Astrocyte (in vitro differentiated cells and primary cell): Measurements from ENCODE around the gene MMP17. TPM values are rescaled to one million over a fixed set of nuclear protein-coding genes. Genes with fewer than 3 reads are reported as not detected.
A peak's percentile ranks its signal among the peaks of the same experiment; 100 is the strongest.

Experiments used
- DNase-seq: peaks from one replicate; pipeline ENCODE4 v3.0.0-alpha.2; 2010; ENCODE audit warnings: low read depth
- FAIRE-seq: peaks from 2 replicates; lab custom pipeline; 2011; peaks lifted over from hg19 to GRCh38; lab: Jason Lieb, UNC
- H2AFZ ChIP-seq: 2 replicates; pipeline ENCODE4 v1.6.0; 2012; ENCODE audit warnings: low read depth, low read length, inconsistent platforms
- H3K27ac ChIP-seq: 2 replicates; pipeline ENCODE4 v1.5.1; 2011; ENCODE audit warnings: low read depth, low read length, inconsistent platforms
- H3K27me3 ChIP-seq: 2 replicates; pipeline ENCODE4 v1.6.0; 2011; ENCODE audit warnings: low read length, inconsistent platforms; ENCODE audit not compliant: insufficient read depth
- H3K36me3 ChIP-seq: 2 replicates; pipeline ENCODE4 v1.5.1; 2011; ENCODE audit warnings: low read length, inconsistent platforms; ENCODE audit not compliant: insufficient read depth
- H3K4me1 ChIP-seq: 2 replicates; pipeline ENCODE4 v1.5.1; 2011; ENCODE audit warnings: low read length, inconsistent platforms; ENCODE audit not compliant: insufficient read depth
- H3K4me2 ChIP-seq: 2 replicates; pipeline ENCODE4 v1.6.0; 2012; ENCODE audit warnings: low read length, inconsistent platforms
- H3K4me3 ChIP-seq: 2 replicates; pipeline ENCODE4 v1.5.1; 2011; ENCODE audit warnings: low read depth, mild to moderate bottlenecking, low read length, inconsistent platforms; ENCODE audit not compliant: insufficient read depth
- H3K79me2 ChIP-seq: 2 replicates; pipeline ENCODE4 v1.6.0; 2012; ENCODE audit warnings: mild to moderate bottlenecking, low read length, inconsistent platforms; ENCODE audit not compliant: insufficient read depth
- H3K9ac ChIP-seq: 2 replicates; pipeline ENCODE4 v1.6.0; 2012; ENCODE audit warnings: mild to moderate bottlenecking, low read length, inconsistent platforms
- H3K9me3 ChIP-seq: 2 replicates; pipeline ENCODE4 v1.5.1; 2012; ENCODE audit warnings: low read depth, mild to moderate bottlenecking, low read length, inconsistent platforms; ENCODE audit not compliant: insufficient read depth
- H4K20me1 ChIP-seq: 2 replicates; pipeline ENCODE4 v1.6.0; 2012; ENCODE audit warnings: low read length, inconsistent platforms; ENCODE audit not compliant: insufficient read depth
- H3K27ac Mint-ChIP-seq: one replicate; pipeline ENCODE4 v1.8.0; 2021; ENCODE audit warnings: mild to moderate bottlenecking, mixed read lengths; ENCODE audit not compliant: unreplicated experiment
- H3K27me3 Mint-ChIP-seq: one replicate; pipeline ENCODE4 v1.8.0; 2021; ENCODE audit warnings: low read depth, mixed read lengths; ENCODE audit not compliant: unreplicated experiment
- H3K36me3 Mint-ChIP-seq: one replicate; pipeline ENCODE4 v1.8.0; 2021; ENCODE audit warnings: low read depth, mixed read lengths; ENCODE audit not compliant: unreplicated experiment
- H3K4me1 Mint-ChIP-seq: one replicate; pipeline ENCODE4 v1.8.0; 2021; ENCODE audit warnings: low read depth, mixed read lengths; ENCODE audit not compliant: unreplicated experiment
- H3K4me3 Mint-ChIP-seq: one replicate; pipeline ENCODE4 v1.8.0; 2021; ENCODE audit warnings: mild to moderate bottlenecking, moderate library complexity, mixed read lengths; ENCODE audit not compliant: unreplicated experiment
- H3K9me3 Mint-ChIP-seq: one replicate; pipeline ENCODE4 v1.8.0; 2021; ENCODE audit warnings: mild to moderate bottlenecking, mixed read lengths; ENCODE audit not compliant: unreplicated experiment
- EZH2 ChIP-seq: IDR thresholded peaks from 2 replicates; pipeline ENCODE4 v1.6.1; 2012; ENCODE audit warnings: mild to moderate bottlenecking, low read length, inconsistent platforms; ENCODE audit not compliant: insufficient read depth
- total RNA-seq: library from RNA; stranded (reverse); gene quantifications from 2 replicates; pipeline ENCODE4 v1.2.1, GENCODE V29; 2021
- TF ChIP-seq, protein P1 (sequence below): IDR thresholded peaks from 2 replicates; pipeline ENCODE4 v1.5.1; 2011; ENCODE audit warnings: low read depth, mild to moderate bottlenecking, inconsistent platforms, low read length, moderate library complexity; ENCODE audit not compliant: insufficient read depth

Gene MMP17
- total RNA-seq, 1 donor from 2014 or later, result 8.4 TPM

DNA sequence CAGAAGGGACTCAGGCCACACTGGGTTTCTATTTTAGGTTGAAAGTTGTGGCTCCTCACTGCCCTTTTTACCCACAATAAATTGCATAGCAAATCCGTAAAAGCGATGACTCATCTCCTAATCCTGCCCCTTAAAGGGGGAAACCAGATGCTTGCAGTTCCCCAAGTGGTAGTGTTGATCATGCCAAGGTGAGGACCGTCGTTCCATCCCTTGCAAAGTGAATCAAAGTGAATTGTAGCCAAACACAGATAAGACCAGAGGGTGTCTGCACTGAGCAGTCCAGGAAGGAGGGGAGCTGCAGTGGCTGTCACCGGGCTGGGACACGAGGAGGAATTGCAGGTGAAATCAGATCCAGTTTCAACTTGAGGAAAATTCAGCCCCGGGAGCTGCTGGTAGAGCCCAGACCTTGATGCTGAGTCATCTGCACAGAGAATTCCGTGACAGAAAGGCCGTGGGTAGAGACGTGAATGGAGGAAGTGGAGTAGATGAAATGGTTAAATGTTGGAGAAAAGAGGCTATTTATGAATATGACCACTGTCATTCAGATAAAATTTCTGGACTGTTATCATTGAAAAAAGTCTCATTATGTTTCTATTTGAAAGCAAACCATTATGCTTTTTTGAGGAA lies 44.2 kb upstream of the MMP17 start:
- H3K27me3 Mint-ChIP-seq, result no peaks in the 10 kb centered on the region
- peak overlapping the region; percentile 73 for H3K4me3 Mint-ChIP-seq
- peak overlapping the region; percentile 98 for H3K27ac ChIP-seq
- H3K27me3 ChIP-seq, result no peaks in the 10 kb centered on the region
- peak overlapping the region; percentile 86 for H3K9ac ChIP-seq
- DNase-seq (peak; percentile 84), FAIRE-seq (peak; percentile 90)
- peak overlapping the region; percentile 99 for H3K27ac Mint-ChIP-seq
- H3K4me1 ChIP-seq, result peaks cover 34% of the 10 kb centered on the region
- H3K36me3 Mint-ChIP-seq, result peaks cover 11% of the 10 kb centered on the region
- H3K4me2 ChIP-seq, result peak overlapping the region; percentile 81
- H3K9me3 ChIP-seq, result no peaks in the 10 kb centered on the region
- H4K20me1 ChIP-seq, result no peaks in the 10 kb centered on the region
- peaks cover 20% of the 10 kb centered on the region for H3K36me3 ChIP-seq
- TF ChIP-seq, protein P1, sequence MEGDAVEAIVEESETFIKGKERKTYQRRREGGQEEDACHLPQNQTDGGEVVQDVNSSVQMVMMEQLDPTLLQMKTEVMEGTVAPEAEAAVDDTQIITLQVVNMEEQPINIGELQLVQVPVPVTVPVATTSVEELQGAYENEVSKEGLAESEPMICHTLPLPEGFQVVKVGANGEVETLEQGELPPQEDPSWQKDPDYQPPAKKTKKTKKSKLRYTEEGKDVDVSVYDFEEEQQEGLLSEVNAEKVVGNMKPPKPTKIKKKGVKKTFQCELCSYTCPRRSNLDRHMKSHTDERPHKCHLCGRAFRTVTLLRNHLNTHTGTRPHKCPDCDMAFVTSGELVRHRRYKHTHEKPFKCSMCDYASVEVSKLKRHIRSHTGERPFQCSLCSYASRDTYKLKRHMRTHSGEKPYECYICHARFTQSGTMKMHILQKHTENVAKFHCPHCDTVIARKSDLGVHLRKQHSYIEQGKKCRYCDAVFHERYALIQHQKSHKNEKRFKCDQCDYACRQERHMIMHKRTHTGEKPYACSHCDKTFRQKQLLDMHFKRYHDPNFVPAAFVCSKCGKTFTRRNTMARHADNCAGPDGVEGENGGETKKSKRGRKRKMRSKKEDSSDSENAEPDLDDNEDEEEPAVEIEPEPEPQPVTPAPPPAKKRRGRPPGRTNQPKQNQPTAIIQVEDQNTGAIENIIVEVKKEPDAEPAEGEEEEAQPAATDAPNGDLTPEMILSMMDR, result no peak
- peaks cover 5% of the 10 kb centered on the region for H3K79me2 ChIP-seq
- peak overlapping the region; percentile 38 for H3K4me3 ChIP-seq
- no peak overlapping the region for H2AFZ ChIP-seq
- peaks cover 33% of the 10 kb centered on the region for H3K4me1 Mint-ChIP-seq
- no peaks in the 10 kb centered on the region for H3K9me3 Mint-ChIP-seq

DNA sequence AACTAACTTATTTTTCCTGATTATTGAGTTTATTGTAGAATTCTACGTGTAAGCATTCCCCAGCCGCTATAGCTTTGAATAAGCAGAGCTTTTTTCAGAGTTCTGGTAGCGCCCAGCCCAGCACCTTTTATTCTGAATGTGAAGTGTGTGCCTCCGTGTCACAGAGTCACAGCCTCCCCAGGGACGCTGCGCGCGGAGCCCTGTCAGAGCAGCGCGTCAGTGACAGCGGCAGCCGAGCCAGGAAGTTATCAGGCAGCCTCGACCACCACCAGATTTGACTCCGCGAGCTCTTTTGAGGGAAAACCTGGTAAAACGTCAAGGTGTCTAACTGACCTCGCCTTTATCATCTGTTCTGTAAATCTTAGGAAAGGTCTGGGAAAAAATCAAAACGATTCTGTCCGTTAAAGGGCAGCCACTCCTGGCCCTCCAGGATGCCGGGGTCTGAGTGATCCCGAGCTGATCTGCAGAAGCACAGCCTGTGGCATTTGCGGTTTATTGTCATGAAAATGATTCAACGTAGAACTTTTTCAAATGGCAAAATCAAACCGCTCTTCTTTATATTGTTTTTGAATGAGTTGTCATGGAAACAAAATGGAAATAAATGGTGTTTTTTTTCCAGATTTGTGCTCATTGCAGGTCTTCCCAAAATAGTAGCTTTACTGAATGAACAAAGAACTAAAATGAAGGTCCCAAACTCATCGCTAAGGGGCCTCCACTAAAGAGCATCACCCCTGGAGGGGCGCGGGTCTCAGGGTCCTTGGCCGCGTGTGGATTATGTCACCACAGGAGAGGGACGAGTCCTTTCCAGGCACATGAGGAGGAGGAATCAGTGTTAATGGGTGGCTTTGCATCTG lies 43.1 kb upstream of the MMP17 start:
- H3K9me3 Mint-ChIP-seq, result no peaks in the 10 kb centered on the region
- DNase-seq, result peak; percentile 84
- no peaks in the 10 kb centered on the region for H4K20me1 ChIP-seq
- H3K4me3 ChIP-seq, result peak overlapping the region; percentile 38
- H3K79me2 ChIP-seq, result peaks cover 5% of the 10 kb centered on the region
- peak overlapping the region; percentile 50 for H3K4me3 Mint-ChIP-seq
- peak overlapping the region; percentile 86 for H3K9ac ChIP-seq
- peak overlapping the region; percentile 99 for H3K27ac Mint-ChIP-seq
- H3K27me3 ChIP-seq, result no peaks in the 10 kb centered on the region
- H3K4me1 Mint-ChIP-seq, result peaks cover 33% of the 10 kb centered on the region
- no peak overlapping the region for H2AFZ ChIP-seq
- H3K27ac ChIP-seq, result peak overlapping the region; percentile 98
- FAIRE-seq, result no peak
- no peak for TF ChIP-seq EZH2
- TF ChIP-seq, protein P1, result no peak
- H3K36me3 Mint-ChIP-seq, result peaks cover 13% of the 10 kb centered on the region
- H3K4me1 ChIP-seq, result peaks cover 34% of the 10 kb centered on the region
- H3K9me3 ChIP-seq, result no peaks in the 10 kb centered on the region
- H3K27me3 Mint-ChIP-seq, result no peaks in the 10 kb centered on the region
- peak overlapping the region; percentile 81 for H3K4me2 ChIP-seq
- peaks cover 17% of the 10 kb centered on the region for H3K36me3 ChIP-seq
